ENCODE measurements around the gene MREG.
"Not testable (repeated sequence)": the region's sequence is repeated elsewhere in the genome, so short reads cannot be mapped to it uniquely, and the experiment has no call there.

Gene MREG

GRCh38 chr2:215970894-215971293 lies 42.5 kb downstream of the MREG start:
- H3K4me1 ChIP-seq (ENCODE audit: control insufficient read depth, insufficient read depth, low read length); H3K9ac ChIP-seq (ENCODE audit: low read length in 2 of 2); H3K27me3 ChIP-seq (ENCODE audit: control insufficient read depth in 1 of 2, insufficient read depth in 2 of 2, low read length in 2 of 2); H3K27ac ChIP-seq (ENCODE audit: low read length); H3K36me3 ChIP-seq (ENCODE audit: control insufficient read depth in 2 of 2, insufficient read depth in 2 of 2, low read length in 2 of 2); H3K4me3 ChIP-seq (ENCODE audit: low read length in 2 of 2); H3K9me3 ChIP-seq (ENCODE audit: control insufficient read depth in 2 of 2, low read length in 2 of 2): not testable (repeated sequence)

DNA sequence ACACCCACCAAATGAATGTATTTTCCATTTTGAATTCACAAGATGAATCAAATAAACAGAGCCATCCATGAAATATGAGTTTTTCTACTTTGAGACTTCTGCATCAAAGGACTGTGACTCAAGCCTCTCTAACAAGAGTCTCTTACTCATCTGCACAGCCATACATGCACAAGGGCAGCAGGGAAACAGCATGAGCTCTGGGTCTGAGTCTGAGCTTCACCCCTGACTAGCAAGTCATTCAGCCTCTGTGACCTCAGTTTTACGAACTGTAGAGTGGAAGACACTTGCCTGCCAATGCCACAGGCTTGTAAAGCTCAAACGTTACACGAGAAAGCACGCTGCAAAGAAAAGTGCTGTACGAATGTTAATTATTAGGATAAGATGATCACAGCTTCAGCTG lies 42.9 kb downstream of the MREG start:
- H3K9me3 ChIP-seq (ENCODE audit: control insufficient read depth in 2 of 2, low read length in 2 of 2): no peaks in the 10 kb centered on the region
- no peaks in the 10 kb centered on the region for H3K27me3 ChIP-seq (ENCODE audit: control insufficient read depth in 1 of 2, insufficient read depth in 2 of 2, low read length in 2 of 2)
- no peak overlapping the region for H3K4me3 ChIP-seq (ENCODE audit: low read length in 2 of 2)
- no peak overlapping the region for H3K9ac ChIP-seq (ENCODE audit: low read length in 2 of 2)
- H3K4me1 ChIP-seq (ENCODE audit: control insufficient read depth, insufficient read depth, low read length): no peaks in the 10 kb centered on the region
- no peaks in the 10 kb centered on the region for H3K36me3 ChIP-seq (ENCODE audit: control insufficient read depth in 2 of 2, insufficient read depth in 2 of 2, low read length in 2 of 2)
- no peak overlapping the region for H3K27ac ChIP-seq (ENCODE audit: low read length)

DNA sequence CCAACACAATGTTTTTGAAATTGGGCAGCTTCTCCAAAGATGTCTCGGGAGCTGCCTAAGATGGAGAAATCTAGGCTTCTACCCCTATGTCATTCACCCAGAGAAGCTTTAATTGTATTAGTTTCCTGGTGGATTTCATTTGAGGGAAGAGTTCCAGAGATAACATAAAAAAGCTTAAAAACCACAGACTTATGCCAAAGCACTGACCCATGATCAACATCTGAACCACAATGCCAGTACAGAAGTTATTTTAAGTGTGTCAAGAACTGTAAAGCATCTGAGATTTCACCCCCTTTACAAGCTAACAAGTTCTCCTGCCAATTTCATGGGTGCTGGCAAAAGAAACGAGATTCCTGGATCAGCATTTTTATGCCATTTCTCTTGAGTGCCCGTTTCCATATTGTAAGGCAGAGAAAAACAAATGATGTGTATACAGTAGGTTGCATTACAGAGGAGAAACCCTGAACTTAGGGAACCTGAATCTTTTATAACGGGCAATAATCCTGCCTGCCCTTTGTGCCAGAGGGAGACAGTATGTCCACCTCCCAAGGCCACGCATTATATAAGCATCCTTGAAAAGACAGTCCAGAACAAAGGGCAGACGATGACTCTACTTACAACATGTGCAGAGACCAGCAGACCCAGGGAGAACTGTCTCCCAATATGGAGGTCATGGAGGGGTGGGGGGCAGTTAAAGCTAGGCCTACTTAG lies 44.1 kb downstream of the MREG start:
- Histone ChIP-seq H3K27ac (ENCODE audit: low read length) (no peak overlapping the region), H3K36me3 (ENCODE audit: control insufficient read depth in 2 of 2, insufficient read depth in 2 of 2, low read length in 2 of 2) (no peaks in the 10 kb centered on the region), H3K9ac (ENCODE audit: low read length in 2 of 2) (no peak overlapping the region), H3K4me1 (ENCODE audit: control insufficient read depth, insufficient read depth, low read length) (no peaks in the 10 kb centered on the region), H3K9me3 (ENCODE audit: control insufficient read depth in 2 of 2, low read length in 2 of 2) (no peaks in the 10 kb centered on the region), H3K4me3 (ENCODE audit: low read length in 2 of 2) (no peak overlapping the region), H3K27me3 (ENCODE audit: control insufficient read depth in 1 of 2, insufficient read depth in 2 of 2, low read length in 2 of 2) (no peaks in the 10 kb centered on the region)

- H3K9me3 ChIP-seq (ENCODE audit: control insufficient read depth in 2 of 2, low read length in 2 of 2): no peaks in the 10 kb centered on the region
- H3K4me1 ChIP-seq (ENCODE audit: control insufficient read depth, insufficient read depth, low read length): no peaks in the 10 kb centered on the region
- H3K4me3 ChIP-seq (ENCODE audit: low read length in 2 of 2): no peak overlapping the region
- H3K9ac ChIP-seq (ENCODE audit: low read length in 2 of 2): no peak overlapping the region
- no peaks in the 10 kb centered on the region for H3K27me3 ChIP-seq (ENCODE audit: control insufficient read depth in 1 of 2, insufficient read depth in 2 of 2, low read length in 2 of 2)
- no peak overlapping the region for H3K27ac ChIP-seq (ENCODE audit: low read length)
- no peaks in the 10 kb centered on the region for H3K36me3 ChIP-seq (ENCODE audit: control insufficient read depth in 2 of 2, insufficient read depth in 2 of 2, low read length in 2 of 2)
Measured at GRCh38 chr2:215968499-215968898, 44.9 kb downstream of the MREG start.

DNA sequence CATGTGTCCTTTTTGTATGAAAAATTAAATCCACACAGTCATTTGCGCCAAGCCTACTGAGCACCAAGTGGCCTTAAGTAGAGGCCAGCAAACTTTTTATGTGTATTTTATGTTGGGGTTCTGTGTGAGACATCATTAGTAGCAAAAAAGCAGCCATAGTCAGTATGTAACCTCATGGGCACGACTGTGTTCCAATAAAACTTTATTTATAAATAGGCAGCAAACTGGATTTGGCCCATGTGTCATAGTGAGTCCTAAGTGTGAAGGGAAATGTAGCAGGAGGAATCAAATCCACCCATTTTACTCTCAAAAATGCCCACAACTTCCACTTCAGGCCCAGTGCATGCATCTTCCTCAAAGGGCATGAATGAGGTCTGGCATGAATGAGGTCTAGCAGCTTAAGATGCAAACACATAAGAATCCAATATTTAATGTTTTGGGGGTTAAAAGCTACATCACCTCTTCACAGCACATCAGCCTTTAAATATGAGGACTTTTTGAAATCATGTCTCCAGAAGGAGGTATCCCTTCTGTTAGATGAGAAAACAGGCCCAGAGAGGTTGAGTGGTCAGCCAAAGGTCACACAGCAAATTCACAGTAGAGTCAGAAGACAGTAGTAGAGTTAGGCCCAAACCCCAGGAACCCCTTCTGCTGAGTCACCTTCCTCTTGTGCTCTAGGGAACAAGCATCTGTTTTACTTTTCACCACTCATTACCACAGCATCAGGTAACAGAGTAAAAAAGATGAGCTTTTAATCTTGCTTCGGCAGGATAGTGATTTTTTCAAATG lies 45.6 kb downstream of the MREG start:
- H3K4me3 ChIP-seq (ENCODE audit: low read length in 2 of 2): no peak overlapping the region
- H3K9me3 ChIP-seq (ENCODE audit: control insufficient read depth in 2 of 2, low read length in 2 of 2): no peaks in the 10 kb centered on the region
- H3K4me1 ChIP-seq (ENCODE audit: control insufficient read depth, insufficient read depth, low read length): no peaks in the 10 kb centered on the region
- no peak overlapping the region for H3K27ac ChIP-seq (ENCODE audit: low read length)
- H3K36me3 ChIP-seq (ENCODE audit: control insufficient read depth in 2 of 2, insufficient read depth in 2 of 2, low read length in 2 of 2): no peaks in the 10 kb centered on the region
- H3K27me3 ChIP-seq (ENCODE audit: control insufficient read depth in 1 of 2, insufficient read depth in 2 of 2, low read length in 2 of 2): no peaks in the 10 kb centered on the region
- no peak overlapping the region for H3K9ac ChIP-seq (ENCODE audit: low read length in 2 of 2)

- Histone ChIP-seq H3K4me1 (ENCODE audit: control insufficient read depth, insufficient read depth, low read length) (no peaks in the 10 kb centered on the region), H3K36me3 (ENCODE audit: control insufficient read depth in 2 of 2, insufficient read depth in 2 of 2, low read length in 2 of 2) (no peaks in the 10 kb centered on the region), H3K4me3 (ENCODE audit: low read length in 2 of 2) (no peak overlapping the region), H3K27ac (ENCODE audit: low read length) (no peak overlapping the region), H3K9me3 (ENCODE audit: control insufficient read depth in 2 of 2, low read length in 2 of 2) (no peaks in the 10 kb centered on the region), H3K9ac (ENCODE audit: low read length in 2 of 2) (no peak overlapping the region), H3K27me3 (ENCODE audit: control insufficient read depth in 1 of 2, insufficient read depth in 2 of 2, low read length in 2 of 2) (no peaks in the 10 kb centered on the region)
Measured at GRCh38 chr2:215966951-215967350, 46.4 kb downstream of the MREG start.

DNA sequence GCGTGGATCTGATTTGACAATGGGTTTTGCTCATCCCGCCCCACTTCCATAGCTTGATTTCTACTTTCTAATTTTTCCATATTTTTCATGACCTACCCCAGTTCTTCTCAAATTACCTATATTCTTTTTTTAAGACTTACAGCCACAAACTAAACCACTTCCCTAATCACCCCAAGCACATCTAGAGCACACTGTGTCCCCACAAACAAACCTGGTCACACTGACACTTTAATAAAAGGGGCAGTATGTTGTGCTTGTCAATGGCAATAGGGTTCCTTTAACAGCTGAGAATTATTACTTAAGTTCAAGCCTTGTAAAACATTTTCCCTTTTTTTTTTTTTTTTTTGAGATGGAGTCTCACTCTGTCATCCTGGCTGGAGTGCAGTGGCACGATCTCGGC lies 47.1 kb downstream of the MREG start:
- H3K4me1 ChIP-seq (ENCODE audit: control insufficient read depth, insufficient read depth, low read length): no peaks in the 10 kb centered on the region
- no peak overlapping the region for H3K27ac ChIP-seq (ENCODE audit: low read length)
- no peaks in the 10 kb centered on the region for H3K36me3 ChIP-seq (ENCODE audit: control insufficient read depth in 2 of 2, insufficient read depth in 2 of 2, low read length in 2 of 2)
- H3K9me3 ChIP-seq (ENCODE audit: control insufficient read depth in 2 of 2, low read length in 2 of 2): no peaks in the 10 kb centered on the region
- H3K4me3 ChIP-seq (ENCODE audit: low read length in 2 of 2): no peak overlapping the region
- no peak overlapping the region for H3K9ac ChIP-seq (ENCODE audit: low read length in 2 of 2)
- H3K27me3 ChIP-seq (ENCODE audit: control insufficient read depth in 1 of 2, insufficient read depth in 2 of 2, low read length in 2 of 2): no peaks in the 10 kb centered on the region

DNA sequence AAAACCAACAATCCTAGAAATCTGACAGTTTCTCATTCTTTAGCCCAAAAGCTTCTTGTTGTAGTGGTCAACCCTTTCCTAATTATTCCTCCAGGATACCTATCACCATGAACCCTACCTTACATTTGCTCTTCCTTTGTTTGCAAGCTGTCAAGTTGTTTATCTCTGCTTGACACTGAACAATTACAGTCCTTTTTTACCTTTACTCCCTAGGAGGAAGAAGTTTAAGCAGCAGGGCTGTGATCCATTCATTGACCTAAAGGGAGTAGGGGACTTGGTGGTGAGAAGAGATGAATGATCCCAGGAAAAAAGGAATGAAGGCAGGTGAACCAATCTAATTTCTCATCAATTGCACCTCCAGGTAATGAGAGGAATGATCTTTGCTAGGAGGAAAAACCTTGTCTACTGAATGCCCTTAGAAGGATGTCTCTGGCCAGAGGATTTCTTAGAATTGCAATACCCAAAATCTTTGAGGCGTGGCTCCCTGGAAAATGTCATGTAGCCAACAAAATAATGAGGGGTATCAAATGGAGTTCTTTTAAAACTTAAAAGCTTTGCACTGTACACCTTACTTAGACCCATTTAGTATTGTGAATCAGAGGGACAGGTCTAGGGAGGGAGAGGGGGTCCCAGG lies 47.7 kb downstream of the MREG start:
- Histone ChIP-seq H3K4me3 (ENCODE audit: low read length in 2 of 2) (no peak overlapping the region), H3K27ac (ENCODE audit: low read length) (no peak overlapping the region), H3K9me3 (ENCODE audit: control insufficient read depth in 2 of 2, low read length in 2 of 2) (no peaks in the 10 kb centered on the region), H3K27me3 (ENCODE audit: control insufficient read depth in 1 of 2, insufficient read depth in 2 of 2, low read length in 2 of 2) (no peaks in the 10 kb centered on the region), H3K4me1 (ENCODE audit: control insufficient read depth, insufficient read depth, low read length) (no peaks in the 10 kb centered on the region), H3K36me3 (ENCODE audit: control insufficient read depth in 2 of 2, insufficient read depth in 2 of 2, low read length in 2 of 2) (no peaks in the 10 kb centered on the region), H3K9ac (ENCODE audit: low read length in 2 of 2) (no peak overlapping the region)

- no peaks in the 10 kb centered on the region for H3K9me3 ChIP-seq (ENCODE audit: control insufficient read depth in 2 of 2, low read length in 2 of 2)
- H3K27me3 ChIP-seq (ENCODE audit: control insufficient read depth in 1 of 2, insufficient read depth in 2 of 2, low read length in 2 of 2): no peaks in the 10 kb centered on the region
- no peak overlapping the region for H3K27ac ChIP-seq (ENCODE audit: low read length)
- H3K4me3 ChIP-seq (ENCODE audit: low read length in 2 of 2): no peak overlapping the region
- H3K36me3 ChIP-seq (ENCODE audit: control insufficient read depth in 2 of 2, insufficient read depth in 2 of 2, low read length in 2 of 2): no peaks in the 10 kb centered on the region
- H3K9ac ChIP-seq (ENCODE audit: low read length in 2 of 2): no peak overlapping the region
- no peaks in the 10 kb centered on the region for H3K4me1 ChIP-seq (ENCODE audit: control insufficient read depth, insufficient read depth, low read length)
Measured at GRCh38 chr2:215961981-215962380, 51.4 kb downstream of the MREG start.

DNA sequence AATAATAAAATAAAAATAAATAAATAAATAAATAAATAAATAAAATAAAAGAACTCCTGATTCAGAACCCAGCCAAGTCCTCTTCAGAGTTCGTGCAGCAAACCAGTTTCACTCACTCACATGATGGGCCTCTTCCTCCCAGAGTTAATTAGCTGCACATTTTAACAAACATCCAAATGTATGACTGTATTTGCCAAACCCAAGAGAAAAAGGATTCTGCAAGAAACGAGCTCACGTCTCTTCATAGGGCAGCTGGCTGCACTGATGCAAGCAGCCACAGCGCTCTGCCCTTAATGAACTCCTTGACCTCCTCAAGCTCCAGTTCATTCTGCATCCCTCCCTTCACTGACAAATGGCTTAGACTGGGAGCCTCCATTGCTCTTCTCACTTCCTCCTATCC lies 55.1 kb downstream of the MREG start:
- Histone ChIP-seq H3K4me3 (ENCODE audit: low read length in 2 of 2) (no peak overlapping the region), H3K27me3 (ENCODE audit: control insufficient read depth in 1 of 2, insufficient read depth in 2 of 2, low read length in 2 of 2) (no peaks in the 10 kb centered on the region), H3K27ac (ENCODE audit: low read length) (no peak overlapping the region), H3K9ac (ENCODE audit: low read length in 2 of 2) (no peak overlapping the region), H3K4me1 (ENCODE audit: control insufficient read depth, insufficient read depth, low read length) (no peaks in the 10 kb centered on the region), H3K9me3 (ENCODE audit: control insufficient read depth in 2 of 2, low read length in 2 of 2) (no peaks in the 10 kb centered on the region), H3K36me3 (ENCODE audit: control insufficient read depth in 2 of 2, insufficient read depth in 2 of 2, low read length in 2 of 2) (no peaks in the 10 kb centered on the region)
